ENCODE measurements around the gene SPTBN4. TPM values are rescaled to one million over a fixed set of nuclear protein-coding genes. Genes with fewer than 3 reads are reported as not detected.

Gene SPTBN4
- total and polyA plus RNA-seq, 10 of the 15 experiments (the other 5 are each of a cell fraction or from before 2014, with no cell fraction given): 0.04 to 1.1 (median 0.34) TPM; not detected in 1

GRCh38 chr19:40575326-40575725 is 108.5 kb downstream of the SPTBN4 start (continued):
- TF ChIP-seq ZNF592 (IDR thresholded peaks at IDR 0.05): no peak
- no peak for TF ChIP-seq NR2F1 (conservative IDR thresholded peaks at IDR 0.05)
- no peak for TF ChIP-seq CEBPZ (IDR thresholded peaks at IDR 0.05; ENCODE audit: low read depth, low read length)

- Histone ChIP-seq H3K4me1 (ENCODE audit: control insufficient read depth, insufficient read depth, low read length) (peaks cover 21% of the 10 kb centered on the region), H3K4me2 (ENCODE audit: control insufficient read depth, insufficient read depth) (peak overlapping the region; percentile 53), H3K4me3 (peak overlapping the region; percentile 99), H3K27ac (ENCODE audit: control insufficient read depth, insufficient read depth) (no peak overlapping the region), H4K20me1 (ENCODE audit: control insufficient read depth, insufficient read depth) (no peaks in the 10 kb centered on the region), H3K27me3 (replicated peaks in 1 of 2; ENCODE audit: control insufficient read depth in 2 of 2, insufficient read depth in 2 of 2, low read length in 1 of 2) (no peaks in the 10 kb centered on the region), H3K9ac (ENCODE audit: control insufficient read depth, insufficient read depth, low read length) (no peak overlapping the region), H3K79me2 (ENCODE audit: control insufficient read depth, insufficient read depth, low read length) (peaks cover 7% of the 10 kb centered on the region), H3K36me3 (ENCODE audit: control insufficient read depth in 2 of 2, insufficient read depth in 2 of 2, low read length in 1 of 2) (peaks cover 6 to 7% of the 10 kb centered on the region in 2 experiments; a peak in 3 of 4 replicates), H3K9me3 (replicated peaks; ENCODE audit: control insufficient read depth, insufficient read depth, low read length) (no peaks in the 10 kb centered on the region), H2AFZ (ENCODE audit: control insufficient read depth, low read depth, low read length) (peak overlapping the region; percentile 83)
- in situ Hi-C loops (cut with MboI) (no loop called here), intact Hi-C loops (cut with micrococcal nuclease; ENCODE audit: unreplicated experiment) (no loop called here)
- ChIA-PET POLR2A (no interaction called here), SMC1A (ENCODE audit: uncharacterized antibody, unreplicated experiment) (no interaction called here), CTCF (interaction anchor here (0.7 to 1.5 kb wide), 2 partner anchors 29 to 808 kb away, joined by 3 to 4 read pairs; no protein-coding TSS in a partner anchor), RAD21 (ENCODE audit: unreplicated experiment) (no interaction called here)
- BruUV-seq (replicated peaks): no TSS peak
- WGBS (ENCODE audit: insufficient coverage, insufficient replicate concordance, low lambda C conversion rate, missing lambda C conversion rate): 2% methylated on average over 17 of the region's 22 CpGs
- no peak for FAIRE-seq
- peak; percentile 57 for ATAC-seq
- DNase-seq (ENCODE audit: low read depth, low spot score): no peak
- TF ChIP-seq GATAD2B (conservative IDR thresholded peaks at IDR 0.05; ENCODE audit: low read depth) (no peak), DPF2 (IDR thresholded peaks at IDR 0.05) (no peak), ZBTB40 (IDR thresholded peaks at IDR 0.05; ENCODE audit: borderline replicate concordance) (no peak), RCOR1 (conservative IDR thresholded peaks at IDR 0.05; ENCODE audit: low read depth, low read length) (no peak), NFXL1 (IDR thresholded peaks at IDR 0.05; ENCODE audit: borderline replicate concordance) (no peak), YY1 (IDR thresholded peaks at IDR 0.05; ENCODE audit: low read depth, low read length) (0 out of 2 replicates have a peak, but pooled peaks have one; percentile 43)
These were observed 109.4 kb downstream of the SPTBN4 start for GRCh38 chr19:40576151-40576584.
